ENCODE measurements around the gene TMEM51.

Gene TMEM51

GRCh38 chr1:15217654-15218053 is 64.1 kb downstream of the TMEM51 start:
- Histone ChIP-seq H3K4me3 (ENCODE audit: low read length) (no peak overlapping the region), H3K27ac (ENCODE audit: low read length) (no peak overlapping the region), H3K36me3 (ENCODE audit: control insufficient read depth, insufficient read depth, low read length) (no peaks in the 10 kb centered on the region; the same call in 1 of the 2 replicates), H3K27me3 (ENCODE audit: control insufficient read depth, insufficient read depth, low read length) (no peaks in the 10 kb centered on the region), H3K9me3 (ENCODE audit: control insufficient read depth, insufficient read depth, low read length) (no peaks in the 10 kb centered on the region), H3K4me1 (ENCODE audit: control insufficient read depth, insufficient read depth, low read length) (no peaks in the 10 kb centered on the region)
- WGBS (ENCODE audit: insufficient coverage, insufficient read length) = no CpG with 5 or more reads among the region's 1 CpG
- no peak for DNase-seq (ENCODE audit: low read depth, low spot score)

GRCh38 chr1:15218287-15219279 is 65.0 kb downstream of the TMEM51 start:
- Histone ChIP-seq H3K4me3 (ENCODE audit: low read length) (no peak overlapping the region), H3K9me3 (ENCODE audit: control insufficient read depth, insufficient read depth, low read length) (no peaks in the 10 kb centered on the region), H3K36me3 (ENCODE audit: control insufficient read depth, insufficient read depth, low read length) (no peaks in the 10 kb centered on the region; the same call in 1 of the 2 replicates), H3K27ac (ENCODE audit: low read length) (no peak overlapping the region), H3K4me1 (ENCODE audit: control insufficient read depth, insufficient read depth, low read length) (no peaks in the 10 kb centered on the region), H3K27me3 (ENCODE audit: control insufficient read depth, insufficient read depth, low read length) (no peaks in the 10 kb centered on the region)
- no peak for DNase-seq (ENCODE audit: low read depth, low spot score)
- WGBS (ENCODE audit: insufficient coverage, insufficient read length) = no CpG with 5 or more reads among the region's 6 CpGs

- no peak overlapping the region for H3K27ac ChIP-seq (ENCODE audit: low read length)
- no CpG with 5 or more reads among the region's 22 CpGs for WGBS (ENCODE audit: insufficient coverage, insufficient read length)
- DNase-seq (ENCODE audit: low read depth, low spot score) = no peak
Measured at GRCh38 chr1:15219280-15220023, 65.9 kb downstream of the TMEM51 start.

DNA sequence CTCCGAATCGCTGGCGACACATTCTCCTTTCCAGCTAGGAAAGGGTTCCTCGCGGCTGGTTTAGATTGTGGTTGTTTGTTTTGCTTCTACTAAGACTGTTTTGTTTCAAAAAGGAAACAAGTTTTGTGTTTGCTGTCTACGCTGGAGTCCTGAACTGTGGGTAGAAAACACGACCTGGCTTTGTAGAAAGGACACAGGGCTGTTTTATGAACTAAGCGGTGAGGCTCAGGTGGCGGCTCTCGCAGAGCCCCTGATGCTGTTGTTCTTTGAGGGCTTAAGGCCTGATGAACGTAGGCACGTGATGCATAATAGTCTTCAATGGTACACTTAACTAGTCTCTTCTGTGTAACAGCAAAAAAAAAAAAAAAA is 66.5 kb downstream of the TMEM51 start:
- Histone ChIP-seq H3K4me1 (ENCODE audit: control insufficient read depth, insufficient read depth, low read length) (no peaks in the 10 kb centered on the region), H3K4me3 (ENCODE audit: low read length) (no peak overlapping the region), H3K27me3 (ENCODE audit: control insufficient read depth, insufficient read depth, low read length) (no peaks in the 10 kb centered on the region), H3K36me3 (ENCODE audit: control insufficient read depth, insufficient read depth, low read length) (no peaks in the 10 kb centered on the region; the same call in 1 of the 2 replicates), H3K27ac (ENCODE audit: low read length) (no peak overlapping the region), H3K9me3 (ENCODE audit: control insufficient read depth, insufficient read depth, low read length) (no peaks in the 10 kb centered on the region)
- no peak for DNase-seq (ENCODE audit: low read depth, low spot score)
- no CpG with 5 or more reads among the region's 12 CpGs for WGBS (ENCODE audit: insufficient coverage, insufficient read length)

More at GRCh38 chr1:15219280-15220023, 65.9 kb downstream of the TMEM51 start:
- Histone ChIP-seq H3K9me3 (ENCODE audit: control insufficient read depth, insufficient read depth, low read length) (no peaks in the 10 kb centered on the region), H3K27me3 (ENCODE audit: control insufficient read depth, insufficient read depth, low read length) (no peaks in the 10 kb centered on the region), H3K4me1 (ENCODE audit: control insufficient read depth, insufficient read depth, low read length) (no peaks in the 10 kb centered on the region), H3K4me3 (ENCODE audit: low read length) (no peak overlapping the region), H3K36me3 (ENCODE audit: control insufficient read depth, insufficient read depth, low read length) (no peaks in the 10 kb centered on the region; the same call in 1 of the 2 replicates)

DNA sequence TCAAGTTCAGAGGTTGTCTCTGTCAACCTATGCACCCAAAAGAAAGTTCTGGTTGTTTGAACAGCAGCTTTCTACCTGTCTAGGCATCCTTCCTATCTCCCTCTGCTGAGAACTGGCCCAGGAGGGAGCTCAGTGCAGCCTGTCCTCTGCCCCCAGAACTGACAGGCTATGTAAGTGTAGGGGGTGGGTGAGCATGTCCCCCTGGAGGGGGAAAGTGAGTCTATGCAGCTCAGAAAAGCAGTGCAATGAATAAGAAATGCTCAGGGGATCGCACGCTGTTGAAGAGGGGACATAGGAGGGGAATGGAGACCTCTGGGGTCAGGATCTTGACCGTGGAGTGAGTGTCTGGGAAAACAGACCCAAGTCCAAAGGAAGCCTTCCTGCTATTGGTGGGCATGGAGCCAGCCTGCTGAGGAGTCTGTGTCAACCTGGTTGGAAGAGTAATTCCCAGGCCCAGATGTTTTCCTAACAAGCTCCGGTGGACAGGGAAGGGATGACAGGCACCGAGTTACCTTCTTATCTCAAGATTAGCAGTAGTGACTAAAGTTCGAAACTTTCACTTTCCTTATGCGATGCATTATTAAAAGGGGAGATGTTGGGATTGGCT is 67.4 kb downstream of the TMEM51 start:
- Histone ChIP-seq H3K27me3 (ENCODE audit: control insufficient read depth, insufficient read depth, low read length) (no peaks in the 10 kb centered on the region), H3K9me3 (ENCODE audit: control insufficient read depth, insufficient read depth, low read length) (no peaks in the 10 kb centered on the region), H3K4me1 (ENCODE audit: control insufficient read depth, insufficient read depth, low read length) (no peaks in the 10 kb centered on the region), H3K4me3 (ENCODE audit: low read length) (no peak overlapping the region), H3K36me3 (ENCODE audit: control insufficient read depth, insufficient read depth, low read length) (no peaks in the 10 kb centered on the region; the same call in 1 of the 2 replicates), H3K27ac (ENCODE audit: low read length) (no peak overlapping the region)
- no CpG with 5 or more reads among the region's 7 CpGs for WGBS (ENCODE audit: insufficient coverage, insufficient read length)
- no peak for DNase-seq (ENCODE audit: low read depth, low spot score)

- no peak for DNase-seq (ENCODE audit: low read depth, low spot score)
- H3K4me3 ChIP-seq (ENCODE audit: low read length) = no peak overlapping the region
- no peaks in the 10 kb centered on the region; the same call in 1 of the 2 replicates for H3K36me3 ChIP-seq (ENCODE audit: control insufficient read depth, insufficient read depth, low read length)
- no peaks in the 10 kb centered on the region for H3K4me1 ChIP-seq (ENCODE audit: control insufficient read depth, insufficient read depth, low read length)
- H3K27ac ChIP-seq (ENCODE audit: low read length) = no peak overlapping the region
- no peaks in the 10 kb centered on the region for H3K9me3 ChIP-seq (ENCODE audit: control insufficient read depth, insufficient read depth, low read length)
- no peaks in the 10 kb centered on the region for H3K27me3 ChIP-seq (ENCODE audit: control insufficient read depth, insufficient read depth, low read length)
- WGBS (ENCODE audit: insufficient coverage, insufficient read length) = no CpG with 5 or more reads among the region's 4 CpGs
Measured at GRCh38 chr1:15222653-15223303, 69.2 kb downstream of the TMEM51 start.

- Histone ChIP-seq H3K4me1 (ENCODE audit: control insufficient read depth, insufficient read depth, low read length) (no peaks in the 10 kb centered on the region), H3K4me3 (ENCODE audit: low read length) (no peak overlapping the region), H3K36me3 (ENCODE audit: control insufficient read depth, insufficient read depth, low read length) (no peaks in the 10 kb centered on the region; the same call in 1 of the 2 replicates), H3K27me3 (ENCODE audit: control insufficient read depth, insufficient read depth, low read length) (no peaks in the 10 kb centered on the region), H3K27ac (ENCODE audit: low read length) (no peak overlapping the region), H3K9me3 (ENCODE audit: control insufficient read depth, insufficient read depth, low read length) (no peaks in the 10 kb centered on the region)
- no CpG with 5 or more reads among the region's 8 CpGs for WGBS (ENCODE audit: insufficient coverage, insufficient read length)
- no peak for DNase-seq (ENCODE audit: low read depth, low spot score)
Measured at GRCh38 chr1:15224259-15224869, 70.8 kb downstream of the TMEM51 start.

GRCh38 chr1:15224974-15225373 is 71.4 kb downstream of the TMEM51 start:
- Histone ChIP-seq H3K9me3 (ENCODE audit: control insufficient read depth, insufficient read depth, low read length) (no peaks in the 10 kb centered on the region), H3K36me3 (ENCODE audit: control insufficient read depth, insufficient read depth, low read length) (no peaks in the 10 kb centered on the region), H3K4me3 (ENCODE audit: low read length) (no peak overlapping the region), H3K27me3 (ENCODE audit: control insufficient read depth, insufficient read depth, low read length) (no peaks in the 10 kb centered on the region), H3K4me1 (ENCODE audit: control insufficient read depth, insufficient read depth, low read length) (no peaks in the 10 kb centered on the region), H3K27ac (ENCODE audit: low read length) (no peak overlapping the region)
- no CpG with 5 or more reads among the region's 4 CpGs for WGBS (ENCODE audit: insufficient coverage, insufficient read length)
- no peak for DNase-seq (ENCODE audit: low read depth, low spot score)

- H3K36me3 ChIP-seq (ENCODE audit: control insufficient read depth, insufficient read depth, low read length) = no peaks in the 10 kb centered on the region
- no CpG with 5 or more reads among the region's 4 CpGs for WGBS (ENCODE audit: insufficient coverage, insufficient read length)
Measured at GRCh38 chr1:15225461-15225860, 71.9 kb downstream of the TMEM51 start.

More at GRCh38 chr1:15225461-15225860, 71.9 kb downstream of the TMEM51 start:
- Histone ChIP-seq H3K27ac (ENCODE audit: low read length) (no peak overlapping the region), H3K27me3 (ENCODE audit: control insufficient read depth, insufficient read depth, low read length) (no peaks in the 10 kb centered on the region), H3K4me3 (ENCODE audit: low read length) (no peak overlapping the region), H3K4me1 (ENCODE audit: control insufficient read depth, insufficient read depth, low read length) (no peaks in the 10 kb centered on the region), H3K9me3 (ENCODE audit: control insufficient read depth, insufficient read depth, low read length) (no peaks in the 10 kb centered on the region)
- DNase-seq (ENCODE audit: low read depth, low spot score) = no peak

Data from iPS DF 6.9 (cell line).